ENCODE data around the gene NTMT1. TPM values are rescaled to one million over a fixed set of nuclear protein-coding genes. Genes with fewer than 3 reads are reported as not detected.
"Not testable (repeated sequence)": the region's sequence is repeated elsewhere in the genome, so short reads cannot be mapped to it uniquely, and the experiment has no call there.

NTMT1 gene
- total RNA-seq, 1 donor from 2014 or later, result 45.7 TPM

DNA sequence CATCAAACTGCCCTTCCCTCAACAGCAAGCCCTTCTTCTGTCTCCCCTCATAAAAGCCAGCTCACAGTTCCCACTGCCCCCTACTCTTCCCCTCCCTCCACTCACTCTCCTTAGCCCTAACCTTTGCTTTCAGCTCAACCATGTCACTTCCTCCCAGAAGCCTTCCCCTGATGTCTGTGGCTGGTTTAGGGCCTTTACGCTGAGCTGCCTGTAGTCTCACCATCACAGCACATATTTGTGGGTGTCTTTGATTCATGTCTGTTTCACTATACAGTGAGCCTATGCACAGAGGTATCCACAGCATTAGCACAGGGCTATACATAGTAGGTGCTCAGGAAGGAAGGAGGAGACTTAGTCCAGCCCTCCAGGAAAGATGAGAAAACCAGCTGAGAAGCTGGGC, 39.7 kb upstream of the NTMT1 start:
- peaks cover 15% of the 10 kb centered on the region for H3K4me1 Mint-ChIP-seq (ENCODE audit: unreplicated experiment)
- H3K27ac Mint-ChIP-seq (ENCODE audit: unreplicated experiment), result no peak overlapping the region
- peaks cover 4% of the 10 kb centered on the region for H3K27me3 Mint-ChIP-seq (ENCODE audit: unreplicated experiment)
- no peaks in the 10 kb centered on the region for H3K36me3 Mint-ChIP-seq (ENCODE audit: unreplicated experiment)
- no peak overlapping the region for H3K4me3 Mint-ChIP-seq (ENCODE audit: unreplicated experiment)
- DNase-seq (ENCODE audit: extremely low spot score, unreplicated experiment), result no peak
- H3K9me3 Mint-ChIP-seq (ENCODE audit: unreplicated experiment), result no peaks in the 10 kb centered on the region
- TF ChIP-seq, protein P1, sequence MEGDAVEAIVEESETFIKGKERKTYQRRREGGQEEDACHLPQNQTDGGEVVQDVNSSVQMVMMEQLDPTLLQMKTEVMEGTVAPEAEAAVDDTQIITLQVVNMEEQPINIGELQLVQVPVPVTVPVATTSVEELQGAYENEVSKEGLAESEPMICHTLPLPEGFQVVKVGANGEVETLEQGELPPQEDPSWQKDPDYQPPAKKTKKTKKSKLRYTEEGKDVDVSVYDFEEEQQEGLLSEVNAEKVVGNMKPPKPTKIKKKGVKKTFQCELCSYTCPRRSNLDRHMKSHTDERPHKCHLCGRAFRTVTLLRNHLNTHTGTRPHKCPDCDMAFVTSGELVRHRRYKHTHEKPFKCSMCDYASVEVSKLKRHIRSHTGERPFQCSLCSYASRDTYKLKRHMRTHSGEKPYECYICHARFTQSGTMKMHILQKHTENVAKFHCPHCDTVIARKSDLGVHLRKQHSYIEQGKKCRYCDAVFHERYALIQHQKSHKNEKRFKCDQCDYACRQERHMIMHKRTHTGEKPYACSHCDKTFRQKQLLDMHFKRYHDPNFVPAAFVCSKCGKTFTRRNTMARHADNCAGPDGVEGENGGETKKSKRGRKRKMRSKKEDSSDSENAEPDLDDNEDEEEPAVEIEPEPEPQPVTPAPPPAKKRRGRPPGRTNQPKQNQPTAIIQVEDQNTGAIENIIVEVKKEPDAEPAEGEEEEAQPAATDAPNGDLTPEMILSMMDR (IDR thresholded peaks at IDR 0.05), result no peak

DNA sequence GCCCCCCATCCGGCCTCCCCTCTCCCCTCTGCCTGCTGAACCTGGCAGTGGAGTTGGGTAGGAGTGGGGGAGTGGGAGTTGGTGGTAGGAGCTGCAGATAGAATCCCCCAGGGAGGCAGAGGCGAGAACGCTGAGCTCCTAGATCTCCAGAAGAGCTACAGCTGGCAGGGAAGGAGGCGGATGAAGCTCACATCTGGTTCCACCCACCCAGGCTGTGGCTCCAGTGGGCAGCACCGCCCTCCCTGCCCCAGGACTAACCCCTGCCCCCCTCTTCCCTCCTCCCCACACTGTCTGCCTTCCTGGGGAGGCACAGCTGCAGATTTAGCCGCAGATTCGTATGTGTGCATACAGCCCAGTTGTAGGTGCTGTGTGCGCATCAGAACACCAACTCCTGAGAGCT, 39.3 kb upstream of the NTMT1 start:
- Mint-ChIP-seq H3K27ac (ENCODE audit: unreplicated experiment) (no peak overlapping the region), H3K4me3 (ENCODE audit: unreplicated experiment) (no peak overlapping the region), H3K4me1 (ENCODE audit: unreplicated experiment) (peaks cover 15% of the 10 kb centered on the region), H3K9me3 (ENCODE audit: unreplicated experiment) (no peaks in the 10 kb centered on the region), H3K36me3 (ENCODE audit: unreplicated experiment) (no peaks in the 10 kb centered on the region), H3K27me3 (ENCODE audit: unreplicated experiment) (peaks cover 4% of the 10 kb centered on the region)
- DNase-seq (ENCODE audit: extremely low spot score, unreplicated experiment), result no peak
- TF ChIP-seq, protein P1 (IDR thresholded peaks at IDR 0.05), result no peak

DNA sequence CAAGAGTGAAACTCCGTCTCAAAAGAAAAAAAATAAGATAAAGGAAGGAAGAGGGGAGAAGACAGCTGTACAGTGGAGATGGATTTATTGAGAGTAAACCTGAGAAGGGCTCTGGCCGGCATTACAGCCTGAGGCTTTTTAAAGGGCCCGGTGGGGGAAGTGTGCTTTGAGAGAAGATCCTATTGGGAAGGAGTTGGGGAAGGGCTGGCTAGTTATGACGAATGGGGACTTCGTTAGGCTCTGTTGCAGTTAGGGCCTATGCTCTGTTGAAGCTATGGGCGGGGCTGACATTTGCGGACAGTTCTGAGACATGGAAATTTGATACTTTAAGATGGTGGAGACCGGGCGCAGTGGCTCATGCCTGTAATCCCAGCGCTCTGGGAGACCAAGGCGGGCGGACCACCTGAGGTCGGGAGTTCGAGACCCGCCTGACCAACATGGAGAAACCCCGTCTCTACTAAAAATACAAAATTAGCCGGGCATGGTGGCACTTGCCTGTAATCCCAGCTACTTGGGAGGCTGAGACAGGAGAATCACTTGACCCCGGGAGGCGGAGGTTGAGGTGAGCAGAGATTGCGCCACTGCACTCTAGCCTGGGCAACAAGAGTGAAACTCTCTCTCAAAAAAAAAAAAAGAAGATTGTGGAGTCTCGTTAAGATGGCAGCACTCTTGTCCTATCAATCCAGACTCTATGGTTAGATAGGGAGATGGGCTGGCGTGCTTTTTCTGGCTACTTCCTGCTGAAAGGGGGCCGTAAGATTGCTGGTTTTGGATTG, 38.3 kb upstream of the NTMT1 start:
- H3K27me3 Mint-ChIP-seq (ENCODE audit: unreplicated experiment), result peaks cover 4% of the 10 kb centered on the region
- no peak overlapping the region for H3K4me3 Mint-ChIP-seq (ENCODE audit: unreplicated experiment)
- TF ChIP-seq, protein P1 (IDR thresholded peaks at IDR 0.05), result no peak
- H3K27ac Mint-ChIP-seq (ENCODE audit: unreplicated experiment), result no peak overlapping the region
- peaks cover 15% of the 10 kb centered on the region for H3K4me1 Mint-ChIP-seq (ENCODE audit: unreplicated experiment)
- DNase-seq (ENCODE audit: extremely low spot score, unreplicated experiment), result no peak
- no peaks in the 10 kb centered on the region for H3K9me3 Mint-ChIP-seq (ENCODE audit: unreplicated experiment)
- no peaks in the 10 kb centered on the region for H3K36me3 Mint-ChIP-seq (ENCODE audit: unreplicated experiment)

DNA sequence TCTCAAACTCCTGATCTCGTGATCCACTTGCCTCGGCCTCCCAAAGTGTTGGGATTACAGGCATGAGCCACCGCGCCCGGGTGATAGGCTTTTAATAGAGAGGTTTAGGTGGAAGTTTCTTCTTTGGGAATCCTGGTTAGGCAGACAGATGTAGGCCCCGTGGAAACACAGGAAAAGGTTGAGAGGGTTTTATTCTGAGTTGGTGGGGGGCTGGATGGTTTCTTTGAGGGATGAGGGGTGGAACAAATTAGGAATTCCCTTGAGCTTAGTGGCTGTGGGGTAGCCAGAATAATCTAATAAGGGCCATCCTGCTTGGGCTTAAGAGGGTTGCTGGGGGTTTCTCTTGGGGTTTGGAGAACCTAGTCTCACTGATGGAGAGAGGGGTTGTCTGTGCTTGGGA, 35.5 kb upstream of the NTMT1 start:
- no peak overlapping the region for H3K4me3 Mint-ChIP-seq (ENCODE audit: unreplicated experiment)
- peaks cover 4% of the 10 kb centered on the region for H3K27me3 Mint-ChIP-seq (ENCODE audit: unreplicated experiment)
- no peak for DNase-seq (ENCODE audit: extremely low spot score, unreplicated experiment)
- TF ChIP-seq, protein P1 (IDR thresholded peaks at IDR 0.05), result no peak
- no peak overlapping the region for H3K27ac Mint-ChIP-seq (ENCODE audit: unreplicated experiment)
- H3K4me1 Mint-ChIP-seq (ENCODE audit: unreplicated experiment), result peaks cover 14% of the 10 kb centered on the region
- no peaks in the 10 kb centered on the region for H3K9me3 Mint-ChIP-seq (ENCODE audit: unreplicated experiment)
- H3K36me3 Mint-ChIP-seq (ENCODE audit: unreplicated experiment), result no peaks in the 10 kb centered on the region

DNA sequence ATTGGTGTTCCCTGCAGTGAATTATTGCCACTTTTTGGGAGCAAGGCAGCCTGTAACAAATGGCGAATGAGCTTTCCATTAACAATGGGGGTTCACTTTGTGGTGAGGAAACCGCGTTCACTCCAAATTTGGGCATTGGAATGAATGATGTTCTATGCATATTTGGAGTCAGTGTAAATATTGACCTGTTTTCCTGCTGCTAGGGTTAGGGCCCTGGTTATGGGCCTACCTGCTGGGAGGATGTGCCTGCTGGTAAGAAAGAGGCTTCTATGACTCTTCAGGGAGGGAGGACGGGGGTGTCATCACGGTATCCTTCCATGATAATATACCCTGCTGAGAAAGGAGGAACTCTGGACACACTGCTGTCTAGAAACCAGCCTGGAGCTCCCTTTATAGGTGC, 34.0 kb upstream of the NTMT1 start:
- Mint-ChIP-seq H3K4me1 (ENCODE audit: unreplicated experiment) (peaks cover 18% of the 10 kb centered on the region), H3K36me3 (ENCODE audit: unreplicated experiment) (no peaks in the 10 kb centered on the region)

DNA sequence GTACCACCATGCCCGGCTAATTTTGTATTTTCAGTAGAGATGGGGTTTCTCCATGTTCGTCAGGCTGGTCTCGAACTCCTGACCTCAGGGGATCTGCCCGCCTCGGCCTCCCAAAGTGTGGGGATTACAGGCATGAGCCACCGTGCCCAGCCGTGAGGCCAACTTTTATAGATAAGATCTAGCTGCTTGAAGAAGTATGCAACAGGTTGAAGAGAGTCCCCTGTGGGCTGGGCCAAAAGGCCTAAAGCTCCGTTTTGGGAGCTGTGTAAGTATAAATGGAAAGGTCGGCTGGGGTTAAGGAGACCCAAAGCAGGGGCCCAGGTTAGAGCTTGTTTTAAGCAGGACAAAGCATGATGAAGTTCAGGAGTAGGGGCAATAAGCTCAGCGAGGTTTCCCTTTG, 33.2 kb upstream of the NTMT1 start:
- H3K27me3 Mint-ChIP-seq (ENCODE audit: unreplicated experiment); H3K36me3 Mint-ChIP-seq (ENCODE audit: unreplicated experiment); H3K27ac Mint-ChIP-seq (ENCODE audit: unreplicated experiment); H3K4me3 Mint-ChIP-seq (ENCODE audit: unreplicated experiment); DNase-seq (ENCODE audit: extremely low spot score, unreplicated experiment); H3K9me3 Mint-ChIP-seq (ENCODE audit: unreplicated experiment): not testable (repeated sequence)
- peaks cover 12% of the 10 kb centered on the region for H3K4me1 Mint-ChIP-seq (ENCODE audit: unreplicated experiment)

More for the DNA sequence above, 34.0 kb upstream of the NTMT1 start:
- Mint-ChIP-seq H3K27me3 (ENCODE audit: unreplicated experiment) (peaks cover 4% of the 10 kb centered on the region), H3K9me3 (ENCODE audit: unreplicated experiment) (no peaks in the 10 kb centered on the region), H3K27ac (ENCODE audit: unreplicated experiment) (no peak overlapping the region), H3K4me3 (ENCODE audit: unreplicated experiment) (no peak overlapping the region)
- DNase-seq (ENCODE audit: extremely low spot score, unreplicated experiment), result no peak
- TF ChIP-seq, protein P1 (IDR thresholded peaks at IDR 0.05), result no peak
